Neuronal stem cell (in vitro differentiated cells): ENCODE results near the gene OCA2. TPM values are rescaled to one million over a fixed set of nuclear protein-coding genes. Genes with fewer than 3 reads are reported as not detected.
"Not testable (repeated sequence)": the region's sequence is repeated elsewhere in the genome, so short reads cannot be mapped to it uniquely, and the experiment has no call there.

ENCODE experiments used
- DNase-seq: peaks from one replicate; pipeline ENCODE4 v3.0.0-alpha.2; 2013; ENCODE audit warnings: low spot score
- H2AFZ ChIP-seq: one replicate; pipeline ENCODE4 v1.6.1; 2013; ENCODE audit warnings: mild to moderate bottlenecking, low read length, inconsistent platforms
- H2AK5ac ChIP-seq: 2 replicates; pipeline ENCODE4 v1.6.1; 2013; ENCODE audit warnings: low read depth, mild to moderate bottlenecking, inconsistent platforms, low read length, moderate library complexity, mixed read lengths
- H2BK120ac ChIP-seq: 2 replicates; pipeline ENCODE4 v1.6.1; 2013; ENCODE audit warnings: low read depth, mild to moderate bottlenecking, inconsistent platforms, low read length, moderate library complexity, mixed read lengths
- H2BK12ac ChIP-seq: one replicate; pipeline ENCODE4 v1.6.1; 2013; ENCODE audit warnings: low read length, inconsistent platforms
- H2BK15ac ChIP-seq: 2 replicates; pipeline ENCODE4 v1.6.1; 2013; ENCODE audit warnings: mild to moderate bottlenecking, low read length, inconsistent platforms, mixed read lengths
- H2BK5ac ChIP-seq: one replicate; pipeline ENCODE4 v1.6.1; 2013; ENCODE audit warnings: inconsistent platforms, mild to moderate bottlenecking, low read length, moderate library complexity
- H3K14ac ChIP-seq: one replicate; pipeline ENCODE4 v1.6.1; 2013; ENCODE audit warnings: low read length, inconsistent platforms
- H3K18ac ChIP-seq: 2 replicates; pipeline ENCODE4 v1.6.1; 2013; ENCODE audit warnings: low read length, inconsistent platforms
- H3K23ac ChIP-seq: 2 replicates; pipeline ENCODE4 v1.6.1; 2013; ENCODE audit warnings: low read depth, mild to moderate bottlenecking, mixed read lengths, low read length, inconsistent platforms; ENCODE audit not compliant: poor library complexity
- H3K27ac ChIP-seq: replicated peaks from 3 replicates; pipeline ENCODE4 v1.5.1; 2013; ENCODE audit warnings: low read length, inconsistent platforms
- H3K27me3 ChIP-seq, 3 experiments: 2 replicates each; pipeline ENCODE4 v1.6.1; 2013; ENCODE audit warnings: low read length in 3 of 3, mild to moderate bottlenecking in 2 of 3, inconsistent platforms in 1 of 3, low read depth in 1 of 3, mixed read lengths in 1 of 3, moderate library complexity in 1 of 3; ENCODE audit not compliant: control insufficient read depth in 3 of 3, insufficient read depth in 3 of 3
- H3K36me3 ChIP-seq, 2 donors: replicated peaks in 1 of 2; 2 replicates each; pipeline ENCODE4 v1.6.1; 2013; ENCODE audit warnings: low read length in 2 of 2; ENCODE audit not compliant: control insufficient read depth in 2 of 2, insufficient read depth in 2 of 2
- H3K4ac ChIP-seq: 2 replicates; pipeline ENCODE4 v1.6.1; 2013; ENCODE audit warnings: inconsistent platforms, mild to moderate bottlenecking, low read length, moderate library complexity
- H3K4me1 ChIP-seq, 2 donors: 1 replicate in 1 of 2; 2 replicates in 1 of 2; pipeline ENCODE4 v1.6.1; 2013; ENCODE audit warnings: low read length in 2 of 2, low read depth in 1 of 2; ENCODE audit not compliant: control insufficient read depth in 2 of 2, insufficient read depth in 1 of 2
- H3K4me2 ChIP-seq: one replicate; pipeline ENCODE4 v1.6.1; 2013; ENCODE audit warnings: mild to moderate bottlenecking, low read length, inconsistent platforms; ENCODE audit not compliant: insufficient read depth, poor library complexity, severe bottlenecking
- H3K4me3 ChIP-seq, 2 donors: 2 replicates each; pipeline ENCODE4 v1.5.1; 2013; ENCODE audit warnings: low read length in 2 of 2, mild to moderate bottlenecking in 2 of 2, inconsistent platforms in 1 of 2, moderate library complexity in 1 of 2
- H3K79me1 ChIP-seq: one replicate; pipeline ENCODE4 v1.6.1; 2013; ENCODE audit warnings: low read depth, mild to moderate bottlenecking, inconsistent platforms, low read length, moderate library complexity
- H3K9ac ChIP-seq: one replicate; pipeline ENCODE4 v1.6.1; 2013; ENCODE audit warnings: mild to moderate bottlenecking, low read depth, low read length, inconsistent platforms; ENCODE audit not compliant: poor library complexity
- H3K9me3 ChIP-seq, 2 donors: replicated peaks in 1 of 2; 2 replicates each; pipeline versions ENCODE3 to v1.6.1; 2013; ENCODE audit warnings: low read length in 2 of 2, mild to moderate bottlenecking in 2 of 2, inconsistent platforms in 1 of 2, low read depth in 1 of 2, mixed read lengths in 1 of 2, moderate library complexity in 1 of 2; ENCODE audit not compliant: control insufficient read depth in 2 of 2, insufficient read depth in 1 of 2
- H4K8ac ChIP-seq: one replicate; pipeline ENCODE4 v1.6.1; 2013; ENCODE audit warnings: low read depth, mild to moderate bottlenecking, inconsistent platforms, low read length, moderate library complexity
- H4K91ac ChIP-seq: one replicate; pipeline ENCODE4 v1.6.1; 2013; ENCODE audit warnings: low read length, low read depth, mild to moderate bottlenecking, inconsistent platforms; ENCODE audit not compliant: poor library complexity
- WGBS, 2 donors: extraction: QIAGEN DNeasy Blood & Tissue Kit; methylation state at CpG; one replicate each; pipeline ENCODE4 v1.1.7; 2013; ENCODE audit warnings: missing lambda C conversion rate in 2 of 2, mixed read lengths in 1 of 2; ENCODE audit not compliant: insufficient read length in 2 of 2, insufficient replicate concordance in 1 of 2; ENCODE audit errors: extremely low coverage in 2 of 2; 5-methylcytosine and 5-hydroxymethylcytosine counted together
- polyA plus RNA-seq, 2 experiments: library from polyadenylated mRNA; stranded (reverse); fragments of 200-250 nt; gene quantifications; one replicate each; pipeline ENCODE4 v1.2.3, GENCODE V29; 2013

Gene OCA2
- 0.81 TPM for polyA plus RNA-seq (2013, experiment 1 of 2)
- 0.75 TPM for polyA plus RNA-seq (2013, experiment 2 of 2)

GRCh38 chr15:28098766-28099554, at the start of gene OCA2:
OCA2 (minus strand) TSS chr15:28099315; CDS start chr15:28081874, 17,441 bp downstream.
- peak within 1 kb of the TSS; percentile 70 for H2AFZ ChIP-seq
- WGBS, 2 donors = no CpG with 5 or more reads among the region's 52 CpGs
- H3K79me1 ChIP-seq = no peaks in the 10 kb centered on the region
- H3K9me3 ChIP-seq = peaks cover 0 to 1% of the 10 kb centered on the region in 2 donors
- no peak within 1 kb of the TSS for H4K91ac ChIP-seq
- peaks cover 19 to 93% (median 64%) of the 10 kb centered on the region in 3 experiments for H3K27me3 ChIP-seq
- H3K27ac ChIP-seq = no peak within 1 kb of the TSS
- H3K4ac ChIP-seq = no peak within 1 kb of the TSS
- no peak within 1 kb of the TSS for H3K23ac ChIP-seq
- H3K4me2 ChIP-seq = peak within 1 kb of the TSS; percentile 67
- H2BK15ac ChIP-seq = peak within 1 kb of the TSS; percentile 39
- no peak within 1 kb of the TSS for H2AK5ac ChIP-seq
- H3K9ac ChIP-seq = no peak within 1 kb of the TSS
- H3K18ac ChIP-seq = peak within 1 kb of the TSS; percentile 78
- H3K14ac ChIP-seq = peak within 1 kb of the TSS; percentile 85
- no peak within 1 kb of the TSS for H2BK12ac ChIP-seq
- peak within 1 kb of the TSS in 1 of 2 donors; percentile 73 for H3K4me3 ChIP-seq
- H3K4me1 ChIP-seq = peaks cover 18 to 21% of the 10 kb centered on the region in 2 donors
- H2BK120ac ChIP-seq = no peak within 1 kb of the TSS
- no peaks in the 10 kb centered on the region for H3K36me3 ChIP-seq
- H2BK5ac ChIP-seq = no peak within 1 kb of the TSS
- DNase-seq = peak; percentile 67
- H4K8ac ChIP-seq = no peak within 1 kb of the TSS

GRCh38 chr15:28147801-28148200, 48.7 kb upstream of the OCA2 start:
- no CpG with 5 or more reads among the region's 3 CpGs for WGBS, 2 donors
- Histone ChIP-seq H3K9me3 (peaks cover 0 to 6% of the 10 kb centered on the region in 2 donors), H3K79me1 (no peaks in the 10 kb centered on the region), H3K18ac (no peak overlapping the region), H4K8ac (no peak overlapping the region), H2AK5ac (no peak overlapping the region), H3K4ac (no peak overlapping the region), H2BK5ac (no peak overlapping the region), H3K4me1 (no peaks in the 10 kb centered on the region), H4K91ac (no peak overlapping the region), H3K27me3 (no peaks in the 10 kb centered on the region), H2BK12ac (no peak overlapping the region), H3K14ac (no peak overlapping the region), H2AFZ (no peak overlapping the region), H2BK120ac (no peak overlapping the region), H3K23ac (no peak overlapping the region), H3K4me2 (no peak overlapping the region), H3K36me3 (peaks cover 21 to 69% of the 10 kb centered on the region in 2 donors), H3K4me3 (no peak overlapping the region), H3K27ac (no peak overlapping the region), H3K9ac (no peak overlapping the region), H2BK15ac (no peak overlapping the region)
- DNase-seq = no peak

GRCh38 chr15:28145419-28145818, 46.3 kb upstream of the OCA2 start:
- not testable (repeated sequence) for H3K4me1 ChIP-seq, H3K18ac ChIP-seq, H3K23ac ChIP-seq, H2BK15ac ChIP-seq, H2AK5ac ChIP-seq, H3K79me1 ChIP-seq, H3K27ac ChIP-seq, H2BK12ac ChIP-seq, DNase-seq, H2BK5ac ChIP-seq, H2AFZ ChIP-seq, H3K14ac ChIP-seq, H4K91ac ChIP-seq, H3K4me3 ChIP-seq, H2BK120ac ChIP-seq, H3K4ac ChIP-seq, H3K4me2 ChIP-seq, H3K27me3 ChIP-seq, H4K8ac ChIP-seq, H3K9me3 ChIP-seq, H3K9ac ChIP-seq
- peaks cover 21 to 65% of the 10 kb centered on the region in 2 donors for H3K36me3 ChIP-seq
- WGBS, 2 donors = no CpG with 5 or more reads among the region's 4 CpGs

GRCh38 chr15:28140062-28140461, 40.9 kb upstream of the OCA2 start:
- no peak overlapping the region for H4K91ac ChIP-seq
- no CpG with 5 or more reads among the region's 6 CpGs for WGBS, 2 donors
- no peak overlapping the region for H2BK120ac ChIP-seq
- H3K18ac ChIP-seq = no peak overlapping the region
- H2AFZ ChIP-seq = no peak overlapping the region
- H4K8ac ChIP-seq = no peak overlapping the region
- DNase-seq = no peak
- H3K4me1 ChIP-seq = no peaks in the 10 kb centered on the region
- H3K9ac ChIP-seq = no peak overlapping the region
- no peak overlapping the region for H3K14ac ChIP-seq
- H3K36me3 ChIP-seq = peaks cover 11 to 78% of the 10 kb centered on the region in 2 donors
- H3K27me3 ChIP-seq = no peaks in the 10 kb centered on the region
- no peak overlapping the region for H3K4me3 ChIP-seq
- H2AK5ac ChIP-seq = no peak overlapping the region
- H3K4me2 ChIP-seq = no peak overlapping the region
- no peak overlapping the region for H2BK15ac ChIP-seq
- H3K79me1 ChIP-seq = no peaks in the 10 kb centered on the region
- no peaks in the 10 kb centered on the region for H3K9me3 ChIP-seq
- no peak overlapping the region for H3K23ac ChIP-seq
- no peak overlapping the region for H2BK5ac ChIP-seq
- no peak overlapping the region for H3K27ac ChIP-seq
- no peak overlapping the region for H3K4ac ChIP-seq
- H2BK12ac ChIP-seq = no peak overlapping the region
